ENCODE results near the gene CAST.

The CAST gene

DNA sequence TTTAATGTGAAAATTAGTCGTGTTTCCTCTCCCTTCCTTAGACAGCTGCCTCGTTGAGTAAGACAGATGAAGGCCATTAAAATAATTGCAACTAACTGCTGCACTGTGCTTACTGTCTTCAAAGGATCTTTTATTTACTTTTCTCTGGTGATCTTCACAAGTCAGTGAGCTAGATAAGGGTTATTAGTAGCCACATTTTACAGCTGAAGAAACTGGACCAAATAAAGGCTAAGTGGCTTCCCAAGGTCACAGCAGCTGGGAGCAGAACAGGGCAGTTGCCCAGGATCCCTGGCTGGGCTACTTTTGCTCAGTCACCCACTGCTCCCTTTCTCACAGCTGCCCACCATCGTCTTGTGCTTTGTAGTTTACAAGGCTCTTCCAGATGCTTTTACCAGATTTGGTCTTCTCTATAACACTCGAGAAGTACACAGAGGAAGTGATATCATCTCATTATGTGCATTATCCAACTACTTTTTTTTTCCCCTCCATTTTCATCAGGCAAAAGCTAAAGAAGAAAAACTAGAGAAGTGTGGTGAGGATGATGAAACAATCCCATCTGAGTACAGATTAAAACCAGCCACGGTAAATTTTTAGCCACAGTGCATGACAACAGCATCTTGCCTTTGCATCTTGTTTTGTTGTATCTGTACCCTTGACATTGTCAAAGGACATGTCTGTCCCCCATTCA lies 83.8 kb downstream of the CAST start:
- no peak for DNase-seq (ENCODE audit: low read depth)

DNA sequence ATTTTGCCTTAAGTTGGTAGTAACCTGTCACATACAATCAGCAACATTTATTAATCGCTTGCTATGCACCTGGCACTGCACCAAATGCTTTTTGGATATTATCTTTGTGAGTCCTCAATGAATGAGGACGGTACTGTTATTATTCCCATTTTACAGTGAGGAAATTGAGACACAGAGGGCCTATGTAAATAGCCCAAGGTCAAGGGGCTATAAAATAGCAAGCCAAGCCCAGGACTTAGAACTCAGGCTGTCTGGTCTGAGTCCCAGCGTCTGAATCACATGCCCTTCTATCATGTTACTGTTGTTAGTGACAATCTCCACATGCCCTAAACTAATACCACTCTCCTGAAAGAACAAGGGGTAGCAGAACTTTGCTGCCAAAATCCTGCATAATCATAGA lies 85.5 kb downstream of the CAST start:
- no peak for DNase-seq (ENCODE audit: low read depth)

DNA sequence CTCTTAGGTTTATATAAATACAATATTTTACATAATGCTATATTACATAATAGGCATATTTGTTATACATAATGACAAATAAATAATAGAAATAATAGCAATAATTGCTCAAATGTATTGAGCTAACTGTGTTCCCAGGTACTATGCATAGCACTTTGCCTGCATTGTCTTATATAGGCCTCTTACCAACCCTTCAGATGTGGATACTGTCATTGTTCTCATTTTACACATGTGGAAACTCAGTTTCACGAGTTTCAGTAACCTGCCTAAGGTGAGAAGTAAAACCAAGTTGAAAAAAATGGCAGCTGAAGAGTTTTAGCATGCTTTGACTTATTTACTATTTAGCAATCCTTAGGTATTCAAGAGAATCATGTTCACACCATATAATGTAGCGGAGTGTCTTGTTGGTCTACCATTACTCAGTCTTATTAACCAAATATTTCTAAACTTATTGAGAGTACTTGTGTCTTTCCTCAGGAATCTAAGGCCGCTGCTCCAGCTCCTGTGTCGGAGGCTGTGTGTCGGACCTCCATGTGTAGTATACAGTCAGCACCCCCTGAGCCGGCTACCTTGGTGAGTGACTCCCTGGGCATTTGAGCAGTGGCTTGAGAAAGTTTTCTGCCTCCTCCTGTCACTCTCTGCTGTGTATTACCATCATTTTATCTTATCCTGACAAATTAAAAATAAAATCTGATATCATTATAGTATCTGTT lies 88.1 kb downstream of the CAST start:
- DNase-seq (ENCODE audit: low read depth): no peak

DNA sequence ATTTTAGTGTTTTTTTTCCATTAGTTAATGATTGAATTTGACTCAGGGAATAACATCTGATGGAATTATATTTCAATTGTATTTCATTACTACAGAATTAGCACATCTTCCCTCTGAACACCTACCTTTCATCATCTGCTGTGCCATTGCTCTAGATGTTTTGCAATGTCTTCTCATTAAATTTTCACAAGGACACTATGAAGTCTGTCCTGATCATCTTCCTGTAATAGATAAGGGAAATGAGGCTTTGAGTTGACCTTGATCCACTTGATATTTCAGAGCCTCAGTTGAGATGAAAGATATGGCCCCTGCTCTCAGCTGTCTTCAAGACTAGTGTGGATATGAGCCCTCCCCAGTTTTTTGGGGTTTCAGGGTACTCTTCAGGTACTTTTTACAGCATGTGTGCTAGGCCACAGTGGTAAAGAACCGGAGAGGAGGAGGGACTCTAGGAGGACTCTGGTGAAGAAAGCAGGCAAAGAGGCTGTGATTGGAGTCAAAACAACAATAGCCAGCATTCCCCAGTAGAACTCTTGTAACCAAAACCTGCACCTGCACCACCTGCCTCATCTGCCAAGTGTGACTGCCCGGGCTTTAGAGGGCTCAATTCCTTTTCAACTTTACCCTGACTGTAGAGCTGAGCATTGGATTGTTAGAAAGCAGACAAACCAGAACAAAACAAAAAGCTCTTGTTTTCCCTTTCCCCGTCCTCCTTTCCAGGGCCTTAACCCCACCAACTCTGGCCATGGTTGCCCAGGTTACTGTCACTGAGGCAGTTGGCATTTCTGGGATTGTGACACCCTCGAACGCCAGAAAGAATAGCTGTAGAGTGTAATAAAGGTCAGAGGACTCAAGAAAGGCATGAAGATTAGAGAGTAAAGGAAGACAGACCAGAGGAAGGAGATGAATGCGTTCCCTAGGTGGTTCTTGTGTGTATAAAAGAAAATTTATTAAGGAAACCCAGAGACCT lies 89.3 kb downstream of the CAST start:
- no peak for DNase-seq (ENCODE audit: low read depth)

DNA sequence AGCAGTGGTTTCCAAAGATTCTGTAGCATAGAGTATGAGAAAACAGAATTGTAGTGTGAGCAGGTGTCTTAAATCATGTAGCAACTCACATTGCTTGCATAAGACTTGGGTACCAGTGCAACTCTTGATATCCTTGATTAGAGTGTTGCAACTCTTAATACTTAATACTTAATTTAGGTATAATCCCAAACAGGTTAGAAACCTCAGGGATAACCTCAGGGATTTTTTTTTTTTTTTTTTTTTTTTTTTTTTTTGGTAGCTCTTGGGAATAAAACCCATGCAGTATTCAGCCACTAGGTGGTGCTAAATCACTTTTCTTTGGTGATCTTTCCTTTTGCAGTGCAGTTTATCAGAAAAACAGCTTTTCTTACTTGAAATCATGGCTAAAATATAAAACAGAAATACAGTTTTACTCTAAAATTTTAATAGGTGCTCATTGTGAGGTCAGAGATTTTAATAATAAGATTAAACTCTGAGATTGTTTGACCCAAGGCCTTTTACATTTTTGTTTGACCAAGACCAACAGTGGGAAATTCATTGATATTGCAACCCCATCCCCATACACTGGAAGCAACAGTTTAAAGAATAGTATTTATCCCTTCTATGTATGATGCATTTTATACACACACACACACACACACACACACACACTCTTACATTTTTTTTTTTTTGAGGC lies 90.3 kb downstream of the CAST start:
- no peak for DNase-seq (ENCODE audit: low read depth)

DNA sequence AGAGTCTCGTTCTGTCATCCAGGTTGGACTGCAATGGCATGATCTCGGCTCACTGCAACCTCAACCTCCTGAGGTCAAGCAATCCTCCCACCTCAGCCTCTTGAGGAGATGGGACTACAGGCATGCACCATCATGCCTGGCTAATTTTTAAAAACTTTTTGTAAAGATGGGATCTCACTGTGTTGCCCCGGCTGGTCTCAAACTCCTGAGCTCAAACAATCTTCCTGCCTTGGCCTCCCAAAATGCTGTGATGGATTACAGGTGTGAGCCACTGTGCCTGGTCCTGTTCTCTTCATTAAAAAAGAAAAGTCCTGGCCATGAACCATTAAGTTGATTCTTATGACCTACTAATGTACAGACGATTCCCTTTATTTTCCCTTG lies 90.8 kb downstream of the CAST start:
- DNase-seq (ENCODE audit: low read depth): no peak

DNA sequence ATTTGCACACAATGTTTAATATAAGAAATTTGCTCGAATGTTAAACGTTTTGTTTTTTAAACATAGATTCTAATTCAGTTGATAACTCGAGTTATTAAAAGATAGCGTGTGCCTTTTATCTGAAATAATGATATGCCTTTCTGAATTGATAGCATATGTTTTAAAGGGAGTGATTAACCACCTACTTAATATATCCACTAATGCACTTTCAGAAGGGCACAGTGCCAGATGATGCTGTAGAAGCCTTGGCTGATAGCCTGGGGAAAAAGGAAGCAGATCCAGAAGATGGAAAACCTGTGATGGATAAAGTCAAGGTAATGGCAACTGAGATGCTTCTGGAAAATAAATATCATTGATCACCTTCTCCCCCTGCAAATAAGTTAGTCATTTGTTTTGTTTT lies 91.7 kb downstream of the CAST start:
- DNase-seq (ENCODE audit: low read depth): no peak

DNA sequence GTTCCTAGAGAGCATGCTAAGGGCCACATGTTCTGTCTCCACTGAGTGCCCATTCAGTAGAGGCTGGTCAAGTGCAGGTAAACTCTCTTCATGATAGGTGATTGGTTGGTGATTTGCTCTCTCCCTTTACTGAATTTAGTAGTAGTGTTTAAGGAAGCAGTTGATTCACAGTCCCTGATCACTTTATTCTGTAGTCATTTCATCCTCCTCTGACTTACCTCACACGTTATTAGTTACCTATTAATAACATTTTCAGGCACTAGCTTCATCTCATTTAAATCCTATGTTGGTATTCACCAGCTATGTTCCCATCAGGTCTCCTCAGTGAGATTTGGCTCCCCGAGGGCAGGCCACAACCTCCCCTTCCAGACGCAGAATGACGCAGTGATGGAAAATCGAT lies 93.7 kb downstream of the CAST start:
- no peak for DNase-seq (ENCODE audit: low read depth)

DNA sequence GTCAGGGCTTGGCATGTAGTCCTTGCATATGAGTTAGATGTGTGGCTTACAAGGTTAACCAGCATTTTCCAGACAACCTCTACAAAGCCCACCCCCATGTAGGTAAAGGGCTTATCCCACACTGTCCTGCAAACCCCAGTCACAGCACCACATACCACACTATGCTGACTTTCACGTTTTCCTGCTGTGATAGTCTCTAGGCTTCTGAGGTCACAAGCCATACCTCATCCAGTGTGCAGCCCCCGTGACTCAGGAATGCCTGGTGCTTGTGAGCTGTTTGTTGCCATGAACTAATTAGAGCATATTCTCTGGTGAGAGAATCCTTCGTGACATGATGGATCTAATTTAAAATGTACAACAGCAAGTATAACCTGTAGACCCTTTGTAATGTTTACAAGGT lies 94.8 kb downstream of the CAST start:
- DNase-seq (ENCODE audit: low read depth): no peak

DNA sequence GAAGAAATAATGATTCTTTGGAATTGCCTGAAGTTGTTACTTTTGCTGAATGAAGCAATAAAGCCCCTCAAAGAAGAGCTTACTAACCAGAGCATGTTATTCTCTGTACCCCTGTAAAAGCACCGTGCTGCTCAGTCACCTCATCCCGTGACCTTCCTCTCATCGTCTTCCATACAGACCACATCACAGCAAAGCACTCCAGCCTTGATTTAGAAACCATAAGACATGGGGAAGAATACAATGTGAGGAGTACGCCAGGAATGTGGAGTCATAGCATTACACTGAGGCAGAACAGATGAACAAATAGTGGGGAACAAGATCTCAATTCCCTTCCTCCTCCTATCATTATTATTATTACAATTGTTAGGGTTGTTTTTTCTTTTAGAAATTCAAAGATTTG lies 96.4 kb downstream of the CAST start:
- DNase-seq (ENCODE audit: low read depth): peak; percentile 73

DNA sequence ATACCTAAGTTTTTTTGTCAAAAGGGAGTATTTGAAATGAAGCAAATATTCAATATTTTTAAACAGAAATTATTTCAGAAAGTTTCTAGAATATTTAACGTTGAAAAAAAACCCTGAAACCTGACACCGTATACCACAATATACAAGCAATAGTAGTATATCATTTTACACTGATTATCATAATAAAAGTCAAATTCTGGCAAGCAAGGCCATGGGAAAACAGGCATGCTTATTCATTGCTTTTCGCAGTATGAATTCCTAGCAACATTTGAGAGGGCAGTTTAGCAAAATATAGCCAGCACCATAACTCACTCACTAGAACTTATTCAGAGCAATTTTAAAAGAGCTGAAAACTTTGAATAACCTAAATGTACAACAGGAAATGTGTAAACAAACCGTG lies 99.4 kb downstream of the CAST start:
- no peak for DNase-seq (ENCODE audit: low read depth)

DNA sequence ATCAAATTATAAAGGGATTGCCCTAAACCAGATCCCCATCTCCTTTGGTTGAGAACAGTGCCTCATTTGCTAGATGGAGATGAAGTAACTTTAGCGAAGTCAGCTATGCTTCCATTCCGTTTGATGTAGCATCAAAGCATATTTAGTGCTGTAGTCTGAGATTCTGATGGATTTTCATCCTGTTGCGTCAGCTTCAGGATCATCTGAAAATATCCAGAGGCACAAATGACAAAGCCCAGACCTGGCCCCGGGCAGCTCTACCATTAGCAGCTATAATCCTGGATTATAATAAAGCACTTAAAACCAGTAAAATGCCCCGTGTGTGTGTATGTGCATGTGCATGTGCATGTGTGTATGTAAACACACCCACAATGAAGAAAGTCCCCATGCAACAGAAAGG lies 100.8 kb downstream of the CAST start:
- no peak for DNase-seq (ENCODE audit: low read depth)

DNA sequence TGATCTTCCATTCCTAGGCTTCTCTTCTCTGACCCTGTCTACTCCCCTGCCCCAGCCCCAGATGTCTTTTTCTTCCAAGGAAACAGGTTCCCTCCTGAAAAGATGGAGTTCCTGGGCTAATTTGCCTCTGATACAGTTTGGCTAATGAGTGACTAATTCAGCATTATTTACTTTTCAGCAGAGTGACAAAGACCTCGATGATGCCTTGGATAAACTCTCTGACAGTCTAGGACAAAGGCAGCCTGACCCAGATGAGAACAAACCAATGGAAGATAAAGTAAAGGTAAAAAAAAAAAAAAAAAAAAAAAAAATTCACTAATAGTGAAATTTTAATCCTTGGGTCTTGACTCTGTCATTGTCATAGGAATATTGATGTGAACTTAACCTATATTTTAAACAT lies 102.9 kb downstream of the CAST start:
- no peak for DNase-seq (ENCODE audit: low read depth)

DNA sequence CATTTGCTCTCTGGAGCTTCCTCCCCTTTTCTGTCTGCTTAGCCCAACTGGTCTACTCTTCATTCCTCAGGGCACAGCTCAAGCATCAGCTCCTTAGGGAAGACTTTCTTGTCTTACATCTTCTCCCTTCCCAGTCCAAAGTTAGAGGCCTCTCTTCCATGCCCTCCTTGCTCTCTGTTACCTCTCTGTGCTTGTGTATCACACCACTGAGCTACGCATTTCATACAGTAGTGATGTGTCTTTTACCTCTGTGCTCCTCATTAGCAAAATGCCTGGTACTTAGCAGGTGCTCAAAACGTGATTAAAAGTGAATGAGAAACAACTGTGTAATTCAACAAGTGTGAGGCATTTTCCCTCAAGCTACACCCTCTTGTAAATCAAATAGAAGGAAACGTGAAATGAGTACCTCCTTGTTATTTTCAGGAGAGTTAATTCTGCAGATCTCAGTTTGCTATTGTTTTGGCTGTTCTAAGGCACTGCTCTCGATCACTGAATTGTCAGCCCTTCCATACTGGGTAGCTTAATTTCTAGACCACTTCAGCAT lies 106.6 kb downstream of the CAST start:
- no peak for DNase-seq (ENCODE audit: low read depth)

DNA sequence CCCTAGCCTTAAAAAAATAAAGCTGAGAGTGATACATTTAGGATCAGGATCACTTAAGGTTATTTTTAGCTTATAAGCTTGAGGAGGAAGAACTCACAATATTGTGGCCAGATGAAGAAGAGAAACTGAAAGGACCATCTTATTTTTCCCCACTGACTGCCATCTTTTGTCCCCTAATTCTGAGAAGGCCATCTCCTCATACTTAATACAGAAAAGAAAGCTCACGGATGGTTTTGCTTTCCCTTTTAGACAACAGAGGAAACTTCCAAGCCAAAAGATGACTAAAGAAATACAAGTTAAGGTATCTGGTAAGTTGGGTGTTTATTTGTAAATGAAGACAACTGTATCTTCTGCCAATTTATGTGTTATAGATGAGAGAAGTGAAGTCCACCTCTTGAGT lies 109.2 kb downstream of the CAST start:
- no peak for DNase-seq (ENCODE audit: low read depth)

DNA sequence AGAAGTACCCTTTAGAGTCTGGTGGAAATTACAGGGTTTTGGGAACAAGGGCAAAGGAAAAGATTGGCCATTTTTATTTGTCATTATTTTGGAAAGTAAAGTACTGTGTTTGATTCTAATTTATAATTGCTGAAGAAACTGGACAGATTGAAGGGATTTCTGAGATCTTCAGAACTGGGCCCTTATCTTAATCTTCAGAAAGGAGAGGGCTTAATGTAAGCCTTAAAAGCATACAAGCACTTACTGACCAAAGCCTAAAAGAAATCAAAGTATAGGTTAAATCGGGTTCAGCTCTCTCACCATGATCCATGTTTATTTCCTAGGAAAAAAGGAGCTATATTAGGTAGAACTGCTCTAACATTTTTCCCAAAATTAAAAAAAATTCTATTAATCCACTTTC lies 109.9 kb downstream of the CAST start:
- no peak for DNase-seq (ENCODE audit: low read depth)

DNA sequence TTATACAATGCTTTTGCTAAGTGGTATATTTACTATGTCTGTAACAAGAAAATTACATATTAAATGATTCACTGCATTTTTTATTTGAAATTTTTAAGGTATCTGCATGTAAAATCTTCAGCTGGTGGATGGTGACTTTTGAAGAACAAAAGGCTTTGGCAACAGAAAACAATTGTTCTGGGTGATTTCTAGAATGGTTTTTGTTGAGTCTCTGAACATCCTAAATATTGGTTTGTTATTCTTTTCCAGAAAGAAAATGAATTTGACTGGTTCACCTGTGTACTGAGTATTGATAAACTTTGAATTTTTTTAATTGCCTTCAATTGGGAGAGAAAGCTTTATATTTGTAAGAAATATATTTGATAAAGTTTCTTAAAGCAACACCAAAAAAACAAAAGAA lies 110.4 kb downstream of the CAST start:
- no peak for DNase-seq (ENCODE audit: low read depth)

DNA sequence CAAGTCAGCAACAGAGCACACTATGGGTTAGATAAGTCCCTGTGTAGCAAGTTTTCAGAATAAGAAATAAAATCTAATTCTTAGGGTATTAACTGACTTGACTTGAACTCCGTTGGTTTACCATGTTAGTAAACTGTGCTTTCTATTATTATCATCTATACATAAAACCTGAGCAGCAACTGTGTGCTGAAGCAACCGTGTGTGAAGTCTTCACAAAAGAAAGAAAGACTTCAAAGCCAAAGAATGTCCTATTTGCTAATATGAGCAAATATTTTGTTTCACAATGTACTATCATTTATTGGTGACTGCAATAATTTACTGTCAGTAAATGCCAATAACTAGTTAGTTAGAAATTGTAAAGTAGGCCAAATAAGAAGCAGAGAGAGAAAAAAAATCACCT lies 112.9 kb downstream of the CAST start:
- no peak for DNase-seq (ENCODE audit: low read depth)

DNA sequence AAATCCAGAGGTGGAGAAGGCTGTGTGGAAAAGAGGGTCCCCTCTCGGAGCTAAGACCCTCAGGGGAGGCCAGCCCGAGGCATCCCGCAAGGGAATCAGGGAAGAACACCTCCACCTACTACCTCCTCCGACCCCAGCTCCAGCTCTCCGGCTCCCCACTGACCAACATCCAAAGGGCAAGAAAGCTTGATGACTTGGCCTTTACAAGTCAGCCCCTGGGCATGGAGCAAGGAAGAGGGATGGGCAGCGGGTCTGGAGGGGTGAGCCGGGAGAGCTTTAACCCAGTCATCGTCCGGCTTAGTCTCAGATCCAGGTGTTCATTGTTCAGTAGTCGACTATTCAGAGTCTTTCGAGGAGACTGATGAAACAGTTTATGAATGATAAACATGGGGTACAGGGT lies 113.5 kb downstream of the CAST start:
- no peak for DNase-seq (ENCODE audit: low read depth)

DNA sequence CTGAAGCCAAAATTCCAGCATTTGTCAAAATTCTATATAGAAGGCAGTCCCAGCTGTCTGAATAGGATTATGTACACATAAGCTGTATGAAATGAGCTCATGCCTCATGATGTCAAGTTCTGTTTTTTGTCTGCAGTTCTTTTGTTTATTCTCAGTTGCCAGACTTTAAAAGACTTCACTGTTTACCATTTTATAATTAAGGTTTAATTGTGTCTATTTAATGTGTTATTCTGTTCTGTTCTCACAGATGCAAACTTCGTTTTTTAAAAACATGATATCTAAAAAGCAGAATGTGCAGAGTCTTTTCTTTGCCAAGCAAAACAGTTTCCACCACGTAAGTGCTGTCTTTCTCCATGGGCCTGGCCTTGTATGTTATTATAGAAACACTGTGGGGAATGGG lies 114.4 kb downstream of the CAST start:
- DNase-seq (ENCODE audit: low read depth): no peak

DNA sequence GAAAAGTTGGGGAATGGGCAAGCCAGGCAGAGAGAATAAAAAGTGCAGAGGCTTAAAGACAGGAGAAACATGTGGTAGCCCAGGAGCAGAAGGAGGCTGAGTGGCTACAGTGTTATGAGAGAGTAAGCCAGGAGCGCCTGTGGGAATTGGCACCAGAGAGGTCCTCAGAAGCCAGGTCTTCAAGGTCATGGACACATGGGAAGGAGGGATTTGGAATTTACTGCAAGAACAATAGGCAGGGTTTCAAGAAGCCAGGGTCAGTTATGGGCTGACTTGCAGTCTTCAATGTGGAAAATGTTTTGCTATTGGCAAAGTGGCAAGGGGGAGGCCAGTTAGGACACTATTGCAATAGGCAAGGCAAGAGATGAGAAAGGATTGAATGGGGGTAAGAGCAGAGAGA lies 116.2 kb downstream of the CAST start:
- no peak for DNase-seq (ENCODE audit: low read depth)

DNA sequence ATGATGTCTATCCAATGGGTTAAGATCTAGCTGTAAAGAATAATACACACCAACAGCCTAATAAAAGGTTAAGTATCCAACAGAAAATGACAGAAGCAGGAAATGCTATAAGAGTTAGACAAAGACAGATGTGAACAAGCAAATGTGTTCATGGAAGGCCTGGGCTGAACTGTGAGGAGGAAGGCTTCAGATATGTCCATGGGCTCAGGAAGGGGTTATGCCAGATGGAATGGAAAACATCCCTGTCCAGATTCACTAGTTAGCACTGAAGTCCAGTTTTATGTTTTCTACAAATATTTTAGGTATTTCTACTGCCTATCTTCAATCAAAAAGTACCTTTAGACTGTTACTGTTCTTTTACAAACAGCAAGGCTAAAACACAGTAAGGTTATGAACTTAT lies 118.5 kb downstream of the CAST start:
- peak; percentile 18 for DNase-seq (ENCODE audit: low read depth)

All from non-pigmented ciliary epithelial cell (primary cell).